ENCODE measurements around the gene BHLHE40. TPM values are rescaled to one million over a fixed set of nuclear protein-coding genes. Genes with fewer than 3 reads are reported as not detected.
A peak's percentile ranks its signal among the peaks of the same experiment; 100 is the strongest.

The BHLHE40 gene
- total RNA-seq (10 to 100 TPM; 33.6 to 41.7 TPM), polyA plus RNA-seq (ENCODE audit: insufficient read length in 2 of 2) (10 to 100 TPM; 14.5 to 44.3 TPM)
- long read RNA-seq, donor 1, transcript BHLHE40-201 (5 exons, 3,473 nt) = major isoform, 6 of 8 reads
- long read RNA-seq, donor 1, partial matches to known transcripts = 0 of 8 reads
- long read RNA-seq, donor 1, other reads (novel, unspliced or antisense) = 0 of 8 reads
- long read RNA-seq, donor 2, partial matches to known transcripts = 6 of 6 reads
- long read RNA-seq, donor 2, other reads (novel, unspliced or antisense) = 0 of 6 reads
- long read RNA-seq, donor 3, partial matches to known transcripts = 0 of 2 reads
- long read RNA-seq, donor 3, other reads (novel, unspliced or antisense) = 0 of 2 reads
- long read RNA-seq, donor 4, partial matches to known transcripts = 0 of 3 reads
- long read RNA-seq, donor 4, other reads (novel, unspliced or antisense) = 0 of 3 reads

- peaks cover 15% of the 10 kb centered on the region for H3K36me3 ChIP-seq (ENCODE audit: control insufficient read depth, insufficient read depth, low read length)
- DNase-seq (ENCODE audit: low read depth in 4 of 6, low spot score in 6 of 6) = peak in 2 of 6 donors; percentile 61 to 68
- H3K9me3 ChIP-seq (ENCODE audit: control insufficient read depth, insufficient read depth, low read length) = no peaks in the 10 kb centered on the region
- H3K4me3 ChIP-seq (ENCODE audit: low read depth, low read length) = peak within 1 kb of the TSS; percentile 86
- peaks cover 25% of the 10 kb centered on the region for H3K27me3 ChIP-seq (ENCODE audit: control insufficient read depth, insufficient read depth, low read length)
- peaks cover 48% of the 10 kb centered on the region for H3K4me1 ChIP-seq (ENCODE audit: control insufficient read depth, insufficient read depth, low read length)
- peak within 1 kb of the TSS; percentile 93 for H3K27ac ChIP-seq (ENCODE audit: low read depth, low read length)
- WGBS (ENCODE audit: insufficient coverage) = under 1% methylated on average over 50 of the region's 51 CpGs
These were observed at the start of gene BHLHE40 for GRCh38 chr3:4979428-4980228. Gene BHLHE40 (plus strand): TSS chr3:4979437. CDS start chr3:4979719, 282 bp downstream.

DNA sequence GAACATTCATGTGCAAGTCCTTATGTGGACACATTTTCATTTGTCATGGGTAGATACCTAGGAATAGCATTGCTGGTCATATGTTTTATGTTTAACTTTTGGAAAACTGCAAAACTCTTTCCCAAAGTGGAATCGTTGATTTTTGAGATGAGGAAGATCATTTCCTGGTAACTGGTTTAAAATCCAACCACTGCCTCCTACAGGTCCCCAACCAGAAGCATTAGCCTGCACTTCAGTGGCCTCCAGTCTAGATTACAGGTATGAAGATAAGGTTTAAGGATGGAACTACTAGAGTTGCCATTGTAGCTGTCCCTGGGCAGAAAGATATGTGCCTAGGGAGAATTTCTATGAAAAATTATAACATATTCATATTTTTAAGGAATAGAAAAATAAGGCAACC is 48.7 kb upstream of the BHLHE40 start:
- Histone ChIP-seq H3K27ac (ENCODE audit: low read depth, low read length) (no peak overlapping the region), H3K4me1 (ENCODE audit: control insufficient read depth, insufficient read depth, low read length) (no peaks in the 10 kb centered on the region), H3K27me3 (ENCODE audit: control insufficient read depth, insufficient read depth, low read length) (no peaks in the 10 kb centered on the region), H3K36me3 (ENCODE audit: control insufficient read depth, insufficient read depth, low read length) (no peaks in the 10 kb centered on the region), H3K9me3 (ENCODE audit: control insufficient read depth, insufficient read depth, low read length) (no peaks in the 10 kb centered on the region), H3K4me3 (ENCODE audit: low read depth, low read length) (no peak overlapping the region)
- no CpG with 5 or more reads among the region's 1 CpG for WGBS (ENCODE audit: insufficient coverage)
- no peak for DNase-seq (ENCODE audit: low read depth in 4 of 6, low spot score in 6 of 6)

DNA sequence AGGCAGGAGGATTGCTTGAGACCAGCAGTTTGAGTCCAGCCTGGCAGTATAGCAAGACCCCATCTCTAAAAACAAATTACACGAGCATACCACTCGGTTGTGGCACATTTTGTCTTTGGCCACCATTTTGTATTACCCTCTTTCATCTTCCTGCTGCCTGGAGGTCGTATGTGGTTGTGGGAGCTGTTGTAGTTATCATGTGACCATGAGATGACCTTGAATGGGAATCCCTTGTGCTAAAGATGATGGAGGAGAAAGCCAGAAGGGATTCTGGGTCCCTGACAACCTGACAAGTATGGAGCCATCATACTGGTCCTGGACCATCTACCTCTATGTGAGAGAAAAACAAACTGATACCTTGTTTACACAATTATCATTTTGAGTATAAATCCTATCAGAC is 45.2 kb upstream of the BHLHE40 start:
- Histone ChIP-seq H3K4me3 (ENCODE audit: low read depth, low read length) (no peak overlapping the region), H3K27me3 (ENCODE audit: control insufficient read depth, insufficient read depth, low read length) (no peaks in the 10 kb centered on the region), H3K4me1 (ENCODE audit: control insufficient read depth, insufficient read depth, low read length) (no peaks in the 10 kb centered on the region), H3K27ac (ENCODE audit: low read depth, low read length) (no peak overlapping the region), H3K36me3 (ENCODE audit: control insufficient read depth, insufficient read depth, low read length) (no peaks in the 10 kb centered on the region), H3K9me3 (ENCODE audit: control insufficient read depth, insufficient read depth, low read length) (no peaks in the 10 kb centered on the region)
- DNase-seq (ENCODE audit: low read depth in 4 of 6, low spot score in 6 of 6) = no peak
- WGBS (ENCODE audit: insufficient coverage) = no CpG with 5 or more reads among the region's 3 CpGs

DNA sequence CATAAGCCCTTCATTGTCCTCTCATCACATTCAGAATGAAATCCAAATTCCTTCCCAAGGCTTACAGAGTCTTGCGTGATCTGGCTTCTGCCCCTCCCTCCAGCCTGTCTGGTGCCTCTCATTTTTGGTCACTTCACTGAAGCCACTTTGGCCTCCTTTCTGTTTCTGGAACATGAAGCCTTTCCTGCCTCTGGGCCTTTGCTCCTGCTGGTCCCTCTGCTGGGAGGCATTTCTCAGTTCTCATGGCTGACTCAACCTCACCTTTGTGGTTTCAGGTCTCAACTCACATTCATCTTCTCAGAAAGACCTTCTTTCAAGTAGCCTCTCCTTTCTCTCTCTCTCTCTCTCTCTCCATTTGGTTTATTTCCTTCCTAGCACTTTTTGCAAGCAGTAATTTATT is 43.9 kb upstream of the BHLHE40 start:
- no peak for DNase-seq (ENCODE audit: low read depth in 4 of 6, low spot score in 6 of 6)
- H3K36me3 ChIP-seq (ENCODE audit: control insufficient read depth, insufficient read depth, low read length) = no peaks in the 10 kb centered on the region
- no peak overlapping the region for H3K4me3 ChIP-seq (ENCODE audit: low read depth, low read length)
- H3K4me1 ChIP-seq (ENCODE audit: control insufficient read depth, insufficient read depth, low read length) = no peaks in the 10 kb centered on the region
- WGBS (ENCODE audit: insufficient coverage) = 95% methylated on average over 1 of the region's 1 CpG
- no peaks in the 10 kb centered on the region for H3K27me3 ChIP-seq (ENCODE audit: control insufficient read depth, insufficient read depth, low read length)
- H3K27ac ChIP-seq (ENCODE audit: low read depth, low read length) = no peak overlapping the region
- H3K9me3 ChIP-seq (ENCODE audit: control insufficient read depth, insufficient read depth, low read length) = no peaks in the 10 kb centered on the region

- H3K9me3 ChIP-seq (ENCODE audit: control insufficient read depth, insufficient read depth, low read length) = no peaks in the 10 kb centered on the region
- 86% methylated on average over 5 of the region's 6 CpGs for WGBS (ENCODE audit: insufficient coverage)
- H3K4me1 ChIP-seq (ENCODE audit: control insufficient read depth, insufficient read depth, low read length) = no peaks in the 10 kb centered on the region
- DNase-seq (ENCODE audit: low read depth in 4 of 6, low spot score in 6 of 6) = no peak
- no peaks in the 10 kb centered on the region for H3K36me3 ChIP-seq (ENCODE audit: control insufficient read depth, insufficient read depth, low read length)
- H3K27ac ChIP-seq (ENCODE audit: low read depth, low read length) = no peak overlapping the region
- no peaks in the 10 kb centered on the region for H3K27me3 ChIP-seq (ENCODE audit: control insufficient read depth, insufficient read depth, low read length)
- no peak overlapping the region for H3K4me3 ChIP-seq (ENCODE audit: low read depth, low read length)
These were observed 42.1 kb upstream of the BHLHE40 start for GRCh38 chr3:4936982-4937614.

DNA sequence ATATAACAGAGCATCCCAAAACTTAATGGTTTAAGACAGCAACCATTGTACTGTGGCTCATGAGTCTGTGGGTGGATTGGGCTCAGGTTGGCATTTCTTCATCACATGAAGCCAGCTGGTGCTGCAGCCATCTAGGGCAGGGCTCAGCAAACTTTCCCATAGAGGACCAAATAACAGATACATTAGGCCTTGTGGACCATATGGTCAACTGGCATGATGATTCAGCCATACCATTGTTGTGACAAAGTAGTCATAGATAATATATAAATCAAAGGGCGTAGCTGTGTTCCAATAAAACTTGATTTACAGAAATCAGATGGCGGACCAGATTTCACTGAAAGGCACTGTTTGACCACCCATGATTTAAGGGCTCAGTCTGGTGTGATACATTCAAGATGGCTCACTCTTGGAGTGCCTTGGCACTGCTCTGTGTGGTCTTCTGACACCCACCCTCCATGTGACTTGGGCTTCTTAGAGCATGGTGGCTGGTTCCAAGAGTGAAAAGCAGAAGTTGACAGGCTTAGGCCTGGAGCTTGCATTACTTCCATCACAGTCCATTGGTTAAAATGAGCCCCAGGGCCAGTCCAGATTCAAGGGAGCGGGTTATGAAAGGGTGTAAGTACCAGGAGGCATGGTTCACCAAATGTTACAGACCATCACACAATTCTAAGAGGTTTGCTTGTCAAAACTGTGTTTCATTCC is 40.8 kb upstream of the BHLHE40 start:
- Histone ChIP-seq H3K4me3 (ENCODE audit: low read depth, low read length) (no peak overlapping the region), H3K27me3 (ENCODE audit: control insufficient read depth, insufficient read depth, low read length) (no peaks in the 10 kb centered on the region), H3K4me1 (ENCODE audit: control insufficient read depth, insufficient read depth, low read length) (no peaks in the 10 kb centered on the region), H3K36me3 (ENCODE audit: control insufficient read depth, insufficient read depth, low read length) (no peaks in the 10 kb centered on the region), H3K9me3 (ENCODE audit: control insufficient read depth, insufficient read depth, low read length) (no peaks in the 10 kb centered on the region), H3K27ac (ENCODE audit: low read depth, low read length) (no peak overlapping the region)
- no peak for DNase-seq (ENCODE audit: low read depth in 4 of 6, low spot score in 6 of 6)
- 64% methylated on average over 2 of the region's 3 CpGs for WGBS (ENCODE audit: insufficient coverage)

DNA sequence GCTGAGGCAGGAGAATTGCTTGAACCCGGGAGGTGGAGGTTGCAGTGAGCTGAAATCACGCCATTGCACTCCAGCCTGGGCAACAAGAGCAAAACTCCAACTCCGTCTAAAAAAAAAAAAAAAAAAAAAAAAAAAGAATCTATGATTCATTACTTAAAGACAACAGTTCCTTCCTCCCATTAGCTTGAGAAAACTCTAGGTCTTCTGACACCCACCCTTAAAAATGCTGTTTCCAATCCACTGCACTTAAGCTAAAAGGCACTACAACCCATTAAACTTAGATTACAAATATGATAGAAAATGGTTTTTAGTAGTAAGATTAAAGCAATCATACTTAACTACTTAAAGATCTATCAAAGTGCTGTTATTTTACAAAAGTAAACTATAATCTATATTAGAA is 40.0 kb upstream of the BHLHE40 start:
- H3K36me3 ChIP-seq (ENCODE audit: control insufficient read depth, insufficient read depth, low read length) = no peaks in the 10 kb centered on the region
- H3K27me3 ChIP-seq (ENCODE audit: control insufficient read depth, insufficient read depth, low read length) = no peaks in the 10 kb centered on the region
- H3K4me3 ChIP-seq (ENCODE audit: low read depth, low read length) = no peak overlapping the region
- H3K4me1 ChIP-seq (ENCODE audit: control insufficient read depth, insufficient read depth, low read length) = no peaks in the 10 kb centered on the region
- H3K9me3 ChIP-seq (ENCODE audit: control insufficient read depth, insufficient read depth, low read length) = no peaks in the 10 kb centered on the region
- no CpG with 5 or more reads among the region's 3 CpGs for WGBS (ENCODE audit: insufficient coverage)
- H3K27ac ChIP-seq (ENCODE audit: low read depth, low read length) = no peak overlapping the region
- DNase-seq (ENCODE audit: low read depth in 4 of 6, low spot score in 6 of 6) = no peak

DNA sequence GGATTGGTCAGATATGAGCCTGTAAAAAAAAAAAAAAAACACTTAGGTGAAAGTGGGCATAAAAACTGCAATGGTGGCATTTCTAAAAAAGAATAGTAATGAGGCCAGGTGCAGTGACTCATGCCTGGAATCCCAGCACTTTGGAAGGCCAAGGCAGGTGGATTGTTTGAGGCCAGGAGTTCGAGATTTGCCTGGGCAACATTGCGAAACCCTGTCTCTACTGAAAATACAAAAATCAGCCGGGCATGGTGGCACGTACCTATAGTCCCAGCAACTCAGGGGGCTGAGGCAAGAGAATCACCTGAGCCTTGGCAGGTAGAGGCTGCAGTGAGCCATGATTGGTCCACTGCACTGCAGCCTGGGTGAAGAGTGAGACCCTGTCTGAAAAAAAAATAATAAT is 38.3 kb upstream of the BHLHE40 start:
- WGBS (ENCODE audit: insufficient coverage) = 97% methylated on average over 4 of the region's 4 CpGs
- Histone ChIP-seq H3K4me1 (ENCODE audit: control insufficient read depth, insufficient read depth, low read length) (no peaks in the 10 kb centered on the region), H3K4me3 (ENCODE audit: low read depth, low read length) (no peak overlapping the region), H3K36me3 (ENCODE audit: control insufficient read depth, insufficient read depth, low read length) (no peaks in the 10 kb centered on the region), H3K9me3 (ENCODE audit: control insufficient read depth, insufficient read depth, low read length) (no peaks in the 10 kb centered on the region), H3K27me3 (ENCODE audit: control insufficient read depth, insufficient read depth, low read length) (no peaks in the 10 kb centered on the region), H3K27ac (ENCODE audit: low read depth, low read length) (no peak overlapping the region)
- no peak for DNase-seq (ENCODE audit: low read depth in 4 of 6, low spot score in 6 of 6)

GRCh38 chr3:4943549-4943948 is 35.7 kb upstream of the BHLHE40 start:
- H3K9me3 ChIP-seq (ENCODE audit: control insufficient read depth, insufficient read depth, low read length) = no peaks in the 10 kb centered on the region
- no peak overlapping the region for H3K4me3 ChIP-seq (ENCODE audit: low read depth, low read length)
- H3K36me3 ChIP-seq (ENCODE audit: control insufficient read depth, insufficient read depth, low read length) = no peaks in the 10 kb centered on the region
- H3K27ac ChIP-seq (ENCODE audit: low read depth, low read length) = no peak overlapping the region
- H3K4me1 ChIP-seq (ENCODE audit: control insufficient read depth, insufficient read depth, low read length) = no peaks in the 10 kb centered on the region
- 100% methylated on average over 1 of the region's 1 CpG for WGBS (ENCODE audit: insufficient coverage)
- DNase-seq (ENCODE audit: low read depth in 4 of 6, low spot score in 6 of 6) = no peak
- no peaks in the 10 kb centered on the region for H3K27me3 ChIP-seq (ENCODE audit: control insufficient read depth, insufficient read depth, low read length)

All from spinal cord (tissue), 10 donors.